HCT116 (cell line): Measurements from ENCODE around the gene KLHL40. TPM values are rescaled to one million over a fixed set of nuclear protein-coding genes. Genes with fewer than 3 reads are reported as not detected.

Experiments used
- ATAC-seq: fragments of 200-7000 bp; cut with Tn5 transposase; 2 replicates; pipeline ENCODE4 v1.9.1; 2020; ENCODE audit warnings: mild to moderate bottlenecking, moderate library complexity
- BruUV-seq: library from RNA; stranded (reverse); fragments of 400-500 nt; replicated peaks from 2 replicates; lab custom pipeline; 2021; lab: Mats Ljungman, UMichigan
- CTCF ChIA-PET: fragments of 300-600 bp; sonication (Branson Sonifier 250); formaldehyde crosslinking; loops from one replicate; lab custom pipeline; 2021; ENCODE audit warnings: antibody characterized with exemption; lab: Charles Lee
- POLR2A ChIA-PET: fragments of 300-600, 350-600 bp; sonication (Branson Sonifier 250); formaldehyde crosslinking; loops from one replicate; lab custom pipeline; 2021; ENCODE audit warnings: antibody characterized with exemption; lab: Charles Lee
- RAD21 ChIA-PET, 2 experiments: fragments of 300-600 bp; sonication (Branson Sonifier 250); formaldehyde crosslinking; loops; one replicate each; lab custom pipeline; 2023; ENCODE audit warnings: low total read pairs in 2 of 2; ENCODE audit not compliant: uncharacterized antibody in 2 of 2, unreplicated experiment in 2 of 2, low non-redundant PET in 1 of 2; lab: Charles Lee
- DNase-seq: peaks from one replicate; pipeline ENCODE4 v3.0.0-alpha.2; 2010; ENCODE audit warnings: low read depth, low spot score
- H2AFZ ChIP-seq: fragments of 200-600 bp; shearing (Covaris generic), sonication (generic); 2 replicates; pipeline ENCODE4 v1.6.1; 2017; ENCODE audit warnings: low read depth, mixed run types, mixed read lengths, antibody characterized with exemption, low read length; ENCODE audit not compliant: poor library complexity, severe bottlenecking
- H3K27ac ChIP-seq: 2 replicates; pipeline ENCODE4 v1.5.1; 2012; ENCODE audit warnings: low read depth, low read length
- H3K27me3 ChIP-seq: fragments of 200-600 bp; sonication (generic); 2 replicates; pipeline ENCODE4 v1.6.1; 2016; ENCODE audit warnings: mixed run types, low read length, mixed read lengths; ENCODE audit not compliant: insufficient read depth
- H3K36me3 ChIP-seq, 2 experiments: fragments of 200-500 bp in 1 of 2; fragments of 200-600 bp in 1 of 2; sonication (Bioruptor generic) in 1 of 2; sonication (generic) in 1 of 2; 2 replicates each; pipeline versions ENCODE4 v1.5.1 to v1.6.1; 2014 to 2016; ENCODE audit warnings: low read length in 2 of 2, inconsistent platforms in 1 of 2, mixed read lengths in 1 of 2, mixed run types in 1 of 2; ENCODE audit not compliant: insufficient read depth in 2 of 2, control insufficient read depth in 1 of 2
- H3K4me1 ChIP-seq, 2 experiments: fragments of 200-600 bp in 1 of 2; sonication (generic) in 1 of 2; 2 replicates each; pipeline versions ENCODE4 v1.5.1 to v1.6.1; 2012 to 2017; ENCODE audit warnings: low read length in 2 of 2, inconsistent platforms in 1 of 2, mild to moderate bottlenecking in 1 of 2, mixed read lengths in 1 of 2, mixed run types in 1 of 2, moderate library complexity in 1 of 2; ENCODE audit not compliant: insufficient read depth in 2 of 2, control insufficient read depth in 1 of 2
- H3K4me2 ChIP-seq: fragments of 200-600 bp; sonication (generic); 2 replicates; pipeline ENCODE4 v1.6.1; 2017; ENCODE audit warnings: mixed run types, low read length, mixed read lengths
- H3K4me3 ChIP-seq, 2 experiments: fragments of 200-600 bp in 1 of 2; sonication (generic) in 1 of 2; replicated peaks in 1 of 2; 2 replicates each; pipeline ENCODE4 v1.5.1; 2011 to 2016; ENCODE audit warnings: low read length in 2 of 2, control low read depth in 1 of 2, low read depth in 1 of 2, mild to moderate bottlenecking in 1 of 2, mixed read lengths in 1 of 2, mixed run types in 1 of 2
- H3K79me2 ChIP-seq: fragments of 200-600 bp; sonication (generic); 2 replicates; pipeline ENCODE4 v1.6.1; 2017; ENCODE audit warnings: mild to moderate bottlenecking, mixed run types, low read length, moderate library complexity, mixed read lengths; ENCODE audit not compliant: insufficient read depth
- H3K9ac ChIP-seq: fragments of 200-600 bp; sonication (generic); 2 replicates; pipeline ENCODE4 v1.6.1; 2016; ENCODE audit warnings: low read length, mixed read lengths
- H3K9me2 ChIP-seq: fragments of 200-600 bp; sonication (generic), shearing (Covaris generic); 2 replicates; pipeline ENCODE4 v1.6.1; 2017; ENCODE audit warnings: mixed run types, mild to moderate bottlenecking, moderate library complexity; ENCODE audit not compliant: insufficient read depth
- H3K9me3 ChIP-seq, 2 experiments: fragments of 200-500 bp in 1 of 2; fragments of 200-600 bp in 1 of 2; sonication (Bioruptor generic) in 1 of 2; sonication (generic) in 1 of 2; 2 replicates each; pipeline ENCODE4 v1.6.1; 2014 to 2017; ENCODE audit warnings: low read length in 2 of 2, mixed read lengths in 2 of 2, inconsistent platforms in 1 of 2, low read depth in 1 of 2, mild to moderate bottlenecking in 1 of 2, mixed run types in 1 of 2, moderate library complexity in 1 of 2; ENCODE audit not compliant: control insufficient read depth in 1 of 2, insufficient read depth in 1 of 2
- H4K20me1 ChIP-seq: fragments of 200-600 bp; sonication (generic), shearing (Covaris generic); 2 replicates; pipeline ENCODE4 v1.6.1; 2017; ENCODE audit warnings: mixed run types, mild to moderate bottlenecking, moderate library complexity; ENCODE audit not compliant: insufficient read depth
- CBX3 ChIP-seq: IDR thresholded peaks from 2 replicates; pipeline ENCODE4 v1.6.1; 2012; ENCODE audit warnings: low read depth
- ELF1 ChIP-seq: IDR thresholded peaks from 2 replicates; pipeline ENCODE4 v1.6.1; 2012; ENCODE audit warnings: low read depth, borderline replicate concordance
- FOSL1 ChIP-seq: IDR thresholded peaks from 2 replicates; pipeline ENCODE4 v1.6.1; 2012; ENCODE audit warnings: low read depth
- POLR2A ChIP-seq: IDR thresholded peaks from 2 replicates; pipeline ENCODE4 v1.7.0; 2011; ENCODE audit warnings: borderline replicate concordance; ENCODE audit not compliant: insufficient read depth, insufficient read length; ENCODE audit errors: extremely low read depth
- RAD21 ChIP-seq: IDR thresholded peaks from 2 replicates; pipeline ENCODE4 v1.6.1; 2012; ENCODE audit warnings: low read depth, mild to moderate bottlenecking
- SIN3A ChIP-seq: IDR thresholded peaks from 2 replicates; pipeline ENCODE4 v1.6.1; 2012; ENCODE audit warnings: low read depth
- SP1 ChIP-seq: IDR thresholded peaks from 2 replicates; pipeline ENCODE4 v1.6.1; 2012; ENCODE audit warnings: low read depth
- SRF ChIP-seq: IDR thresholded peaks from 2 replicates; pipeline ENCODE4 v1.6.1; 2012; ENCODE audit warnings: low read depth
- intact Hi-C: fragments of 100-400 bp; cut with micrococcal nuclease; formaldehyde crosslinking; loops from 2 replicates; pipeline ENCODE4 v1.10.0; 2022
- total RNA-seq: library from RNA; stranded (reverse); gene quantifications from one replicate; pipeline ENCODE4 v1.2.1, GENCODE V29; 2021; ENCODE audit not compliant: unreplicated experiment
- TF ChIP-seq, protein P1 (sequence below), 3 experiments: fragments of 200-600 bp in 1 of 3; sonication (generic) in 1 of 3; IDR thresholded peaks in 2 of 3; conservative IDR thresholded peaks in 1 of 3; 2 replicates each; pipeline ENCODE4 v1.5.1; 2012 to 2017; ENCODE audit warnings: low read depth in 2 of 3, low read length in 2 of 3, antibody characterized with exemption in 1 of 3, borderline replicate concordance in 1 of 3, control low read depth in 1 of 3, mild to moderate bottlenecking in 1 of 3, mixed read lengths in 1 of 3, mixed run types in 1 of 3, moderate library complexity in 1 of 3; ENCODE audit not compliant: insufficient read depth in 1 of 3
- TF ChIP-seq, protein P2 (sequence below): IDR thresholded peaks from 2 replicates; pipeline ENCODE4 v1.6.1; 2011; ENCODE audit warnings: mild to moderate bottlenecking, low read length, moderate library complexity; ENCODE audit not compliant: insufficient replicate concordance; ENCODE audit errors: extremely low read depth

KLHL40 gene
- total RNA-seq, 1 experiment from 2014 or later, result not detected

- no peaks in the 10 kb centered on the region for H3K9me2 ChIP-seq
- peaks cover 29 to 44% of the 10 kb centered on the region in 2 experiments for H3K4me1 ChIP-seq
- H3K9ac ChIP-seq, result no peak overlapping the region
- no peaks in the 10 kb centered on the region for H3K27me3 ChIP-seq
- ATAC-seq (no peak), DNase-seq (no peak)
- H3K4me3 ChIP-seq, result no peak overlapping the region
- POLR2A ChIA-PET, result no interaction called here
- CTCF ChIA-PET, result interaction anchor here (1.1 kb wide), 1 partner anchor 89 kb away, joined by 4 read pairs; no protein-coding TSS in a partner anchor
- BruUV-seq, result no TSS peak
- peaks cover 16% of the 10 kb centered on the region; the same call in 1 of the 2 replicates for H3K79me2 ChIP-seq
- H3K9me3 ChIP-seq, result no peaks in the 10 kb centered on the region
- no peak overlapping the region; the same call in 1 of the 2 replicates for H3K27ac ChIP-seq
- H4K20me1 ChIP-seq, result no peaks in the 10 kb centered on the region
- 0 out of 4 replicates have a peak, but pooled peaks cover 0 to 3% of the 10 kb centered on the region in 2 experiments for H3K36me3 ChIP-seq
- H2AFZ ChIP-seq, result no peak overlapping the region
- peak overlapping the region; percentile 99; the same call in 1 of the 2 replicates for H3K4me2 ChIP-seq
- TF ChIP-seq, protein P1, sequence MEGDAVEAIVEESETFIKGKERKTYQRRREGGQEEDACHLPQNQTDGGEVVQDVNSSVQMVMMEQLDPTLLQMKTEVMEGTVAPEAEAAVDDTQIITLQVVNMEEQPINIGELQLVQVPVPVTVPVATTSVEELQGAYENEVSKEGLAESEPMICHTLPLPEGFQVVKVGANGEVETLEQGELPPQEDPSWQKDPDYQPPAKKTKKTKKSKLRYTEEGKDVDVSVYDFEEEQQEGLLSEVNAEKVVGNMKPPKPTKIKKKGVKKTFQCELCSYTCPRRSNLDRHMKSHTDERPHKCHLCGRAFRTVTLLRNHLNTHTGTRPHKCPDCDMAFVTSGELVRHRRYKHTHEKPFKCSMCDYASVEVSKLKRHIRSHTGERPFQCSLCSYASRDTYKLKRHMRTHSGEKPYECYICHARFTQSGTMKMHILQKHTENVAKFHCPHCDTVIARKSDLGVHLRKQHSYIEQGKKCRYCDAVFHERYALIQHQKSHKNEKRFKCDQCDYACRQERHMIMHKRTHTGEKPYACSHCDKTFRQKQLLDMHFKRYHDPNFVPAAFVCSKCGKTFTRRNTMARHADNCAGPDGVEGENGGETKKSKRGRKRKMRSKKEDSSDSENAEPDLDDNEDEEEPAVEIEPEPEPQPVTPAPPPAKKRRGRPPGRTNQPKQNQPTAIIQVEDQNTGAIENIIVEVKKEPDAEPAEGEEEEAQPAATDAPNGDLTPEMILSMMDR (IDR thresholded peaks at IDR 0.05 in 2 of 3, conservative IDR thresholded peaks at IDR 0.05 in 1 of 3; ENCODE audit: borderline replicate concordance in 1 of 3, insufficient read depth in 1 of 3, low read depth in 2 of 3, low read length in 2 of 3), result no peak
- TF ChIP-seq FOSL1 (no peak), ELF1 (no peak), POLR2A (no peak), SRF (no peak), SIN3A (no peak), SP1 (no peak), RAD21 (no peak), CBX3 (no peak)
- TF ChIP-seq, protein P2, sequence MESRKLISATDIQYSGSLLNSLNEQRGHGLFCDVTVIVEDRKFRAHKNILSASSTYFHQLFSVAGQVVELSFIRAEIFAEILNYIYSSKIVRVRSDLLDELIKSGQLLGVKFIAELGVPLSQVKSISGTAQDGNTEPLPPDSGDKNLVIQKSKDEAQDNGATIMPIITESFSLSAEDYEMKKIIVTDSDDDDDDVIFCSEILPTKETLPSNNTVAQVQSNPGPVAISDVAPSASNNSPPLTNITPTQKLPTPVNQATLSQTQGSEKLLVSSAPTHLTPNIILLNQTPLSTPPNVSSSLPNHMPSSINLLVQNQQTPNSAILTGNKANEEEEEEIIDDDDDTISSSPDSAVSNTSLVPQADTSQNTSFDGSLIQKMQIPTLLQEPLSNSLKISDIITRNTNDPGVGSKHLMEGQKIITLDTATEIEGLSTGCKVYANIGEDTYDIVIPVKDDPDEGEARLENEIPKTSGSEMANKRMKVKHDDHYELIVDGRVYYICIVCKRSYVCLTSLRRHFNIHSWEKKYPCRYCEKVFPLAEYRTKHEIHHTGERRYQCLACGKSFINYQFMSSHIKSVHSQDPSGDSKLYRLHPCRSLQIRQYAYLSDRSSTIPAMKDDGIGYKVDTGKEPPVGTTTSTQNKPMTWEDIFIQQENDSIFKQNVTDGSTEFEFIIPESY, result no peak
- RAD21 ChIA-PET, result no interaction called here
- intact Hi-C loops, result no loop called here
Observed at GRCh38 chr3:42656680-42657610, 28.4 kb upstream of the KLHL40 start.
